ENCODE data around the gene UGT8.
"Not testable (repeated sequence)": the region's sequence is repeated elsewhere in the genome, so short reads cannot be mapped to it uniquely, and the experiment has no call there.

Gene UGT8

GRCh38 chr4:114658776-114659175, 60.2 kb downstream of the UGT8 start:
- POLR2A ChIA-PET: no interaction called here

GRCh38 chr4:114659386-114660008, 60.9 kb downstream of the UGT8 start:
- ChIA-PET CTCF (interaction anchor here (0.6 to 2.5 kb wide), 23 partner anchors 10 to 1266 kb away, joined by 3 to 24 read pairs (median 4); no protein-coding TSS in a partner anchor), POLR2A (no interaction called here)
- DNase-seq (ENCODE audit: extremely low spot score): peak; percentile 53
- peak; percentile 91 for TF ChIP-seq CTCF (IDR thresholded peaks at IDR 0.05; ENCODE audit: control extremely low read depth, extremely low read depth, low read depth, missing control alignments)

More at GRCh38 chr4:114658776-114659175, 60.2 kb downstream of the UGT8 start:
- no peak for DNase-seq (ENCODE audit: extremely low spot score)
- CTCF ChIA-PET: interaction anchor here (0.6 to 2.5 kb wide), 21 partner anchors 10 to 1266 kb away, joined by 3 to 24 read pairs (median 5); no protein-coding TSS in a partner anchor
- no peak for TF ChIP-seq CTCF (IDR thresholded peaks at IDR 0.05; ENCODE audit: control extremely low read depth, extremely low read depth, low read depth, missing control alignments)

- no peak for TF ChIP-seq CTCF (IDR thresholded peaks at IDR 0.05; ENCODE audit: control extremely low read depth, extremely low read depth, low read depth, missing control alignments)
- no peak for DNase-seq (ENCODE audit: extremely low spot score)
- CTCF ChIA-PET: interaction anchor here (1.4 kb wide), 2 partner anchors 197 to 271 kb away, joined by 3 to 4 read pairs; no protein-coding TSS in a partner anchor
- POLR2A ChIA-PET: no interaction called here
Observed at GRCh38 chr4:114663083-114663482, 64.5 kb downstream of the UGT8 start.

GRCh38 chr4:114668577-114668976, 70.0 kb downstream of the UGT8 start:
- DNase-seq (ENCODE audit: extremely low spot score): no peak
- ChIA-PET POLR2A (no interaction called here), CTCF (interaction anchor here (1.0 to 1.3 kb wide), 2 partner anchors 10 to 23 kb away, joined by 3 read pairs; no protein-coding TSS in a partner anchor)
- TF ChIP-seq CTCF (IDR thresholded peaks at IDR 0.05; ENCODE audit: control extremely low read depth, extremely low read depth, low read depth, missing control alignments): no peak

GRCh38 chr4:114670733-114671132, 72.1 kb downstream of the UGT8 start:
- DNase-seq (ENCODE audit: extremely low spot score); POLR2A ChIA-PET; CTCF ChIA-PET: not testable (repeated sequence)

GRCh38 chr4:114673306-114673705, 74.7 kb downstream of the UGT8 start:
- DNase-seq (ENCODE audit: extremely low spot score): no peak
- CTCF ChIA-PET: interaction anchor here (1.7 kb wide), 1 partner anchor 12 kb away, joined by 5 read pairs; no protein-coding TSS in a partner anchor
- POLR2A ChIA-PET: no interaction called here
- TF ChIP-seq CTCF (IDR thresholded peaks at IDR 0.05; ENCODE audit: control extremely low read depth, extremely low read depth, low read depth, missing control alignments): no peak

GRCh38 chr4:114674080-114674479, 75.5 kb downstream of the UGT8 start:
- POLR2A ChIA-PET: no interaction called here
- CTCF ChIA-PET: no interaction called here
- no peak for DNase-seq (ENCODE audit: extremely low spot score)
- no peak for TF ChIP-seq CTCF (IDR thresholded peaks at IDR 0.05; ENCODE audit: control extremely low read depth, extremely low read depth, low read depth, missing control alignments)

All from GM10248 (cell line).